AG04449 (cell line): ENCODE results near the gene ANXA2.

Source experiments
- CTCF ChIA-PET: fragments of 350-600 bp; formaldehyde crosslinking; extraction: SDS; loops from one replicate; lab custom pipeline; 2021; ENCODE audit warnings: antibody characterized with exemption; lab: Yijun Ruan, JAX
- POLR2A ChIA-PET: fragments of 400-600, 350-600 bp; formaldehyde crosslinking; extraction: SDS; loops from one replicate; lab custom pipeline; 2020; ENCODE audit warnings: antibody characterized with exemption, inconsistent platforms; lab: Yijun Ruan, JAX
- DNase-seq: peaks from one replicate; pipeline ENCODE4 v3.0.0-alpha.2; 2010; ENCODE audit warnings: low read depth, low spot score
- H3K4me3 ChIP-seq: 2 replicates; pipeline ENCODE4 v1.5.1; 2011; ENCODE audit warnings: low read depth, mild to moderate bottlenecking, control low read depth, low read length
- TF ChIP-seq, protein P1 (sequence below): IDR thresholded peaks from one replicate; pipeline ENCODE4 v1.5.1; 2011; ENCODE audit warnings: mild to moderate bottlenecking, moderate library complexity, low read length, control low read depth, inconsistent platforms; ENCODE audit not compliant: insufficient read depth; ENCODE audit errors: missing control alignments

ANXA2 gene

DNA sequence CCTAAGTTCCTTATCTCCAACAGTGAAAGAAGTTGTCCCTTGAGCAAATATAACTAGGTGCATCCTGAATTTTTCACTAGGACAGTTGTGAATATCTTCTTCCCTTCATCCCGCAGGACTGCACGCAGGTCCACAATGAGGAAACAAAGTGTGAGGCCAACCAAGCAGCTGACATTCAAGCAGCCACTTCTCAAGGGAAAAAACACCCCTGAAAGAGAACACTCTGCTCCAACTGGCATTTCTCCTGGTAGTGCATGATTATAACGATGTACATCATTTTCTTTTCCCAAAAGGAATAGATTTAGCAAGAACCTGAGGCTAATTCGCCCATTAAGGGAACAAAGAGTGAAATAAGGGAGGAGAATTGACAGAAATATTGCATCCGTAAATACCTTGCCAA is 74.5 kb downstream of the ANXA2 start:
- TF ChIP-seq, protein P1, sequence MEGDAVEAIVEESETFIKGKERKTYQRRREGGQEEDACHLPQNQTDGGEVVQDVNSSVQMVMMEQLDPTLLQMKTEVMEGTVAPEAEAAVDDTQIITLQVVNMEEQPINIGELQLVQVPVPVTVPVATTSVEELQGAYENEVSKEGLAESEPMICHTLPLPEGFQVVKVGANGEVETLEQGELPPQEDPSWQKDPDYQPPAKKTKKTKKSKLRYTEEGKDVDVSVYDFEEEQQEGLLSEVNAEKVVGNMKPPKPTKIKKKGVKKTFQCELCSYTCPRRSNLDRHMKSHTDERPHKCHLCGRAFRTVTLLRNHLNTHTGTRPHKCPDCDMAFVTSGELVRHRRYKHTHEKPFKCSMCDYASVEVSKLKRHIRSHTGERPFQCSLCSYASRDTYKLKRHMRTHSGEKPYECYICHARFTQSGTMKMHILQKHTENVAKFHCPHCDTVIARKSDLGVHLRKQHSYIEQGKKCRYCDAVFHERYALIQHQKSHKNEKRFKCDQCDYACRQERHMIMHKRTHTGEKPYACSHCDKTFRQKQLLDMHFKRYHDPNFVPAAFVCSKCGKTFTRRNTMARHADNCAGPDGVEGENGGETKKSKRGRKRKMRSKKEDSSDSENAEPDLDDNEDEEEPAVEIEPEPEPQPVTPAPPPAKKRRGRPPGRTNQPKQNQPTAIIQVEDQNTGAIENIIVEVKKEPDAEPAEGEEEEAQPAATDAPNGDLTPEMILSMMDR, result no peak
- ChIA-PET POLR2A (no interaction called here), CTCF (interaction anchor here (1.2 to 11.0 kb wide), 4 partner anchors 8 to 629 kb away, joined by 3 to 329 read pairs (median 114); partner anchors contain the start of gene BNIP2)

DNA sequence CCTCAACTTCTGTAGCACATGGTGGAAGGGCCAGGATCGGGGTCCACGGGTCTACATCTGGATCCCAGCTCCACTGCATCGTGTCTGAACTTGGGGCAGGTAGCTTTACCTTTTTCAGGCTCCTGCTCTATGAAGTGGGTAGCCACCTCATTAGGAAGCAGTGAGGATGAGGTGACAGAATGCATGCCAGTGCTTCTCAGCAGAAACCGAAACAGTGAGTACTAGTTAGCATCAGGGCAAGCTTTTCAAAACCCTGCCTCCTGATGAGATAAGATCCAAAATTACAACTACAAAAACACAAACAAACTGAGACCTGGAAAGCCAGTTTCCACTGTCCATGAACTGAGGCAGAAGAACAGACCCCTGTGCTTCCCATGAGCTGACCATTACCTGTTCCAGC is 77.4 kb downstream of the ANXA2 start:
- H3K4me3 ChIP-seq, result no peak overlapping the region
- DNase-seq, result no peak
- ChIA-PET CTCF (interaction anchor here (1.9 to 11.0 kb wide), 3 partner anchors 8 to 626 kb away, joined by 5 to 329 read pairs (median 19); partner anchors contain the start of gene BNIP2), POLR2A (no interaction called here)
- TF ChIP-seq, protein P1, result no peak

More for the DNA sequence above, 74.5 kb downstream of the ANXA2 start:
- no peak for DNase-seq
- H3K4me3 ChIP-seq, result no peak overlapping the region

DNA sequence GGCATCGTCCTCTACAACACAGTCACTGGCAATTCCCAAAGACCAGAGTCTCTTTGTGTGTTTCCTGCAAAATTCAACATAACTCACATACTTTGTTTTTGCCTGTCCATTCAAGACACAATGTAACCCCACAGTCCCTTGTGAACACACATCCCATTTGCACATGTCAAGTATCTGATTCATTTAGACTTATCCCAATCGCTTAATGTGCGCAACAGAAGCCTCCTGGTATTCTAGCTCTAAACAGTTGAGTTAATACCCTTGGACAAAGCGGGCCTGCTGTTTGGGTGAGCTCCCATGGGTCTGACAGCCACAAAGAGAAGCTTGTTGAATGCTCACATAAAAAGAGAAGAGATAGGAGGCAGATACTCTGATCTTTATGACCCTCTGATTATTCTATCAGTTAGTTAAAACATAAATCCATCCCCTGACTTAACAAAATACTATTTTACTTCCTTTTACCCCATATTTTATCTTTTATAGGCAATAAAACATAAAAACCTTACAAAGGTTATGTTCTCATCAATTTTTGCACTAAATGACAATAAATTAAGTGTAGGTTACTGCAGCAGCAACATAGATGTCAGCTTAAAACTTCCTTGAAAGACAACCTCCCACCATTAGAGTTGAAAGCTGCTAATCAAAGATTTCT is 79.4 kb downstream of the ANXA2 start:
- POLR2A ChIA-PET, result no interaction called here
- TF ChIP-seq, protein P1, result no peak

DNA sequence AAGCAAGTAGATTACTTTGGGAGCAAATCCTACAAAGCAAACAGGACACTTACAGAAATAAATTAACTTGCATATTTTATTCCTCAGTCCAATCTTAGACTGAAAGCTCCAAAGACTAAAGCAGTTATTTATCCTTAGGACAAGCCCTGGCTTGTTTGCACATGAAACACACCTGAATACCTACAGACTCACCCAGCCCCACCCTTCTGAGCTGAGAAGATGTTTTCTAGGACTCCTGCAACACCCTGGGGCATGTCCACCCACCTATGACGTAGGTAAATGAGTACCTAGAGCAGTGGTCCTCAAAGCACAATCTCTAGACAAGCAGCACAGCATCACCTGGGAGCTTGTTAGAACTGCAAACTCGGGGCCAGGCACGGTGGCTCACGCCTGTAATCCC is 80.8 kb downstream of the ANXA2 start:
- POLR2A ChIA-PET, result no interaction called here

More for the DNA sequence above, 79.4 kb downstream of the ANXA2 start:
- no peak overlapping the region for H3K4me3 ChIP-seq
- DNase-seq, result no peak
- CTCF ChIA-PET, result interaction anchor here (0.8 to 11.0 kb wide), 3 partner anchors 8 to 624 kb away, joined by 4 to 329 read pairs (median 19); partner anchors contain the start of gene BNIP2

DNA sequence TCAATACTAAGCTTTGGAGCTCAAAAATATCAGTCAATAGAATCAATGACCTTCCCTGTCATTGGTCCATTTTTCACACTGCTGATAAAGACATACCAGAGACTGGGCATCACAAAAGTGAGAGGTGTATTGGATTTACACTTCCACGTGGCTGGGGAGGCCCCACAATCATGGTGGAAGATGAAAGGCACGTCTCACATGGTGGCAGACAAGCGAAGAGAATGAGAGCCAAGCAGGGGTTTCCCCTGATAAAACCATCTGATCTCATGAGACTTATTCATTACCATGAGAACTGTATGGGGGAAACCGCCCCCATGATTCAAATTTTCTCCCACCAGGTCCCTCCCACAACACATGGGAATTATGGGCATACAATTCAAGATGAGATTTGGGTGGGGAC is 81.9 kb downstream of the ANXA2 start:
- TF ChIP-seq, protein P1, result no peak
- ChIA-PET CTCF (interaction anchor here (1.5 to 3.6 kb wide), 3 partner anchors 11 to 625 kb away, joined by 3 to 38 read pairs (median 13); no protein-coding TSS in a partner anchor), POLR2A (no interaction called here)
- H3K4me3 ChIP-seq, result no peak overlapping the region
- DNase-seq, result no peak

More for the DNA sequence above, 80.8 kb downstream of the ANXA2 start:
- CTCF ChIA-PET, result interaction anchor here (0.8 to 3.6 kb wide), 5 partner anchors 10 to 626 kb away, joined by 3 to 38 read pairs (median 4); no protein-coding TSS in a partner anchor
- TF ChIP-seq, protein P1, result no peak
- no peak overlapping the region for H3K4me3 ChIP-seq
- DNase-seq, result no peak

DNA sequence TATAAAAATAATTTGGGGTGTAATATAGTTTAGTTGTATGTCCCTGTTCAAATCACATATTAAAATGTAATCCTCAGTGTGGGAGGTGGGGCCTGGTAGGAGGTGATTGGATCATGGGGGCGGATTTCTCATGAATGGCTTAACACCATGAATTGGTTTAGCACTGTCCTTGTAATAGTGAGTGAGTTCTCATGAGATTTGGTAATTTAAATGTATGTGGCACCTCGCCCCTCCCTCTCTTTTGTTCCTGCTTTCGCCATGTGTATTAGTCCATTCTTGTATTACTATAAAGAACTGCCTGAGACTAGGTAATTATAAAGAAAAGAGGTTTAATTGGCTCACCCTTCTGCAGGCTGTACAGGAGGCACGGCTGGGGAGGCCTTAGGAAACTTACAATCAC is 83.9 kb downstream of the ANXA2 start:
- H3K4me3 ChIP-seq, result no peak overlapping the region
- ChIA-PET CTCF (interaction anchor here (0.7 to 3.6 kb wide), 4 partner anchors 8 to 623 kb away, joined by 3 to 38 read pairs (median 4); no protein-coding TSS in a partner anchor), POLR2A (no interaction called here)
- TF ChIP-seq, protein P1, result no peak
- DNase-seq, result no peak
